KMS-11 (cell line): Measurements from ENCODE around the gene EPN3.

Source experiments
- H2AFZ ChIP-seq: fragments of 200-600 bp; sonication (generic); 2 replicates; pipeline ENCODE4 v1.6.1; 2016; ENCODE audit warnings: antibody characterized with exemption, mixed run types, low read depth
- H3K27ac ChIP-seq: fragments of 200-600 bp; sonication (generic); 2 replicates; pipeline ENCODE4 v1.6.1; 2016; ENCODE audit warnings: mild to moderate bottlenecking, mixed run types
- H3K27me3 ChIP-seq: fragments of 200-600 bp; sonication (generic); 2 replicates; pipeline ENCODE4 v1.6.1; 2017; ENCODE audit warnings: mild to moderate bottlenecking, low read depth, mixed run types, moderate library complexity; ENCODE audit not compliant: insufficient read depth
- H3K36me3 ChIP-seq: fragments of 200-600 bp; sonication (generic); 2 replicates; pipeline ENCODE4 v1.6.1; 2017; ENCODE audit warnings: mild to moderate bottlenecking, mixed run types; ENCODE audit not compliant: insufficient read depth
- H3K4me1 ChIP-seq: fragments of 200-600 bp; sonication (generic); 2 replicates; pipeline ENCODE4 v1.6.1; 2016; ENCODE audit warnings: mild to moderate bottlenecking, low read depth, mixed run types; ENCODE audit not compliant: poor library complexity, severe bottlenecking
- H3K4me2 ChIP-seq: fragments of 200-600 bp; sonication (generic); 2 replicates; pipeline ENCODE4 v1.7.0; 2016; ENCODE audit warnings: mild to moderate bottlenecking, mixed run types
- H3K4me3 ChIP-seq: fragments of 200-600 bp; sonication (generic); IDR thresholded peaks from 2 replicates; pipeline ENCODE4 v1.6.1; 2017; ENCODE audit warnings: low read depth, low read length, mixed read lengths; ENCODE audit not compliant: insufficient read depth
- H3K79me2 ChIP-seq: fragments of 200-600 bp; sonication (generic); 2 replicates; pipeline ENCODE4 v1.6.1; 2016; ENCODE audit warnings: low read depth, mixed run types; ENCODE audit not compliant: insufficient read depth
- H3K9ac ChIP-seq: fragments of 200-600 bp; sonication (generic); 2 replicates; pipeline ENCODE4 v1.6.1; 2016; ENCODE audit warnings: mild to moderate bottlenecking, mixed run types
- H4K20me1 ChIP-seq: fragments of 200-600 bp; sonication (generic); 2 replicates; pipeline ENCODE4 v1.6.1; 2016; ENCODE audit warnings: mild to moderate bottlenecking, mixed run types; ENCODE audit not compliant: insufficient read depth
- CTCF ChIP-seq: fragments of 200-600 bp; sonication (generic); conservative IDR thresholded peaks from 2 replicates; pipeline ENCODE4 v1.6.1; 2017; ENCODE audit warnings: low read depth, mild to moderate bottlenecking, antibody characterized with exemption, low read length, moderate library complexity, mixed read lengths

Gene EPN3

GRCh38 chr17:50549969-50550368 is 17.4 kb downstream of the EPN3 start:
- H3K4me3 ChIP-seq = no peak overlapping the region
- no peaks in the 10 kb centered on the region for H3K36me3 ChIP-seq
- H4K20me1 ChIP-seq = no peaks in the 10 kb centered on the region
- H3K79me2 ChIP-seq = no peaks in the 10 kb centered on the region
- no peak overlapping the region for H3K4me2 ChIP-seq
- H3K4me1 ChIP-seq = peaks cover 5% of the 10 kb centered on the region
- H3K9ac ChIP-seq = no peak overlapping the region
- no peak overlapping the region for H3K27ac ChIP-seq
- H3K27me3 ChIP-seq = peaks cover 3% of the 10 kb centered on the region; the same call in 1 of the 2 replicates
- no peak overlapping the region for H2AFZ ChIP-seq
- no peak for TF ChIP-seq CTCF

GRCh38 chr17:50550661-50551432 is 18.3 kb downstream of the EPN3 start:
- Histone ChIP-seq H3K36me3 (no peaks in the 10 kb centered on the region), H3K27me3 (no peaks in the 10 kb centered on the region; the same call in 1 of the 2 replicates), H3K4me1 (peaks cover 5% of the 10 kb centered on the region), H3K4me2 (no peak overlapping the region), H2AFZ (no peak overlapping the region), H4K20me1 (no peaks in the 10 kb centered on the region), H3K4me3 (no peak overlapping the region), H3K79me2 (no peaks in the 10 kb centered on the region), H3K27ac (no peak overlapping the region), H3K9ac (no peak overlapping the region)
- TF ChIP-seq CTCF = peak; percentile 56

- H4K20me1 ChIP-seq = no peaks in the 10 kb centered on the region
These were observed 18.9 kb downstream of the EPN3 start for GRCh38 chr17:50551433-50551815.

GRCh38 chr17:50551884-50552283 is 19.3 kb downstream of the EPN3 start:
- TF ChIP-seq CTCF = no peak
- H3K79me2 ChIP-seq = no peaks in the 10 kb centered on the region
- H3K27ac ChIP-seq = no peak overlapping the region

More at GRCh38 chr17:50551433-50551815, 18.9 kb downstream of the EPN3 start:
- no peak overlapping the region for H3K4me3 ChIP-seq
- H3K9ac ChIP-seq = no peak overlapping the region
- H2AFZ ChIP-seq = no peak overlapping the region
- H3K27ac ChIP-seq = no peak overlapping the region
- H3K36me3 ChIP-seq = no peaks in the 10 kb centered on the region
- no peak for TF ChIP-seq CTCF
- H3K4me2 ChIP-seq = no peak overlapping the region
- peaks cover 4% of the 10 kb centered on the region for H3K4me1 ChIP-seq
- no peaks in the 10 kb centered on the region for H3K79me2 ChIP-seq
- H3K27me3 ChIP-seq = no peaks in the 10 kb centered on the region

More at GRCh38 chr17:50551884-50552283, 19.3 kb downstream of the EPN3 start:
- Histone ChIP-seq H3K27me3 (no peaks in the 10 kb centered on the region), H3K36me3 (no peaks in the 10 kb centered on the region), H3K4me2 (no peak overlapping the region), H3K4me1 (no peaks in the 10 kb centered on the region), H4K20me1 (no peaks in the 10 kb centered on the region), H3K9ac (no peak overlapping the region), H3K4me3 (no peak overlapping the region), H2AFZ (no peak overlapping the region)
